Endothelial cell of umbilical vein (primary cell): ENCODE results near the gene PSMB5.

Experiments
- EZH2 ChIP-seq: IDR thresholded peaks from 2 replicates; pipeline ENCODE4 v1.6.1; 2012; ENCODE audit warnings: borderline replicate concordance, low read depth, mild to moderate bottlenecking, moderate library complexity, low read length, inconsistent platforms; ENCODE audit not compliant: severe bottlenecking
- FOS ChIP-seq: IDR thresholded peaks from 2 replicates; pipeline ENCODE4 v1.6.1; 2011; ENCODE audit warnings: mild to moderate bottlenecking, low read length, moderate library complexity, borderline replicate concordance; ENCODE audit not compliant: insufficient read depth
- JUN ChIP-seq: IDR thresholded peaks from 2 replicates; pipeline ENCODE4 v1.6.1; 2011; ENCODE audit warnings: borderline replicate concordance, low read depth; ENCODE audit not compliant: insufficient read length, insufficient read depth
- POLR2A ChIP-seq: IDR thresholded peaks from 2 replicates; pipeline ENCODE4 v1.6.1; 2012; ENCODE audit warnings: low read depth, mild to moderate bottlenecking, control low read depth, low read length
- POLR2AphosphoS5 ChIP-seq: IDR thresholded peaks from 2 replicates; pipeline ENCODE4 v1.6.1; 2012; ENCODE audit warnings: low read depth, mild to moderate bottlenecking, control low read depth, low read length, moderate library complexity; ENCODE audit not compliant: insufficient read depth
- TF ChIP-seq, protein P1 (sequence below), 2 donors: IDR thresholded peaks; 1 replicate in 1 of 2; 2 replicates in 1 of 2; pipeline ENCODE4 v1.5.1; 2011; ENCODE audit warnings: low read length in 2 of 2, mild to moderate bottlenecking in 2 of 2, moderate library complexity in 2 of 2, control low read depth in 1 of 2, inconsistent platforms in 1 of 2, low read depth in 1 of 2; ENCODE audit not compliant: insufficient read depth in 1 of 2; ENCODE audit errors: extremely low read depth in 1 of 2
- TF ChIP-seq, protein P2 (sequence below): IDR thresholded peaks from 2 replicates; pipeline ENCODE4 v1.6.1; 2011; ENCODE audit not compliant: insufficient read depth, insufficient read length

- TF ChIP-seq, protein P1, sequence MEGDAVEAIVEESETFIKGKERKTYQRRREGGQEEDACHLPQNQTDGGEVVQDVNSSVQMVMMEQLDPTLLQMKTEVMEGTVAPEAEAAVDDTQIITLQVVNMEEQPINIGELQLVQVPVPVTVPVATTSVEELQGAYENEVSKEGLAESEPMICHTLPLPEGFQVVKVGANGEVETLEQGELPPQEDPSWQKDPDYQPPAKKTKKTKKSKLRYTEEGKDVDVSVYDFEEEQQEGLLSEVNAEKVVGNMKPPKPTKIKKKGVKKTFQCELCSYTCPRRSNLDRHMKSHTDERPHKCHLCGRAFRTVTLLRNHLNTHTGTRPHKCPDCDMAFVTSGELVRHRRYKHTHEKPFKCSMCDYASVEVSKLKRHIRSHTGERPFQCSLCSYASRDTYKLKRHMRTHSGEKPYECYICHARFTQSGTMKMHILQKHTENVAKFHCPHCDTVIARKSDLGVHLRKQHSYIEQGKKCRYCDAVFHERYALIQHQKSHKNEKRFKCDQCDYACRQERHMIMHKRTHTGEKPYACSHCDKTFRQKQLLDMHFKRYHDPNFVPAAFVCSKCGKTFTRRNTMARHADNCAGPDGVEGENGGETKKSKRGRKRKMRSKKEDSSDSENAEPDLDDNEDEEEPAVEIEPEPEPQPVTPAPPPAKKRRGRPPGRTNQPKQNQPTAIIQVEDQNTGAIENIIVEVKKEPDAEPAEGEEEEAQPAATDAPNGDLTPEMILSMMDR (IDR thresholded peaks at IDR 0.05; ENCODE audit: extremely low read depth in 1 of 2, insufficient read depth in 1 of 2, low read depth in 1 of 2, low read length in 2 of 2) = no peak
- TF ChIP-seq POLR2A = no peak
- no peak for TF ChIP-seq FOS
- TF ChIP-seq EZH2 = no peak
- TF ChIP-seq, protein P2, sequence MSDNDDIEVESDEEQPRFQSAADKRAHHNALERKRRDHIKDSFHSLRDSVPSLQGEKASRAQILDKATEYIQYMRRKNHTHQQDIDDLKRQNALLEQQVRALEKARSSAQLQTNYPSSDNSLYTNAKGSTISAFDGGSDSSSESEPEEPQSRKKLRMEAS = no peak
- no peak for TF ChIP-seq JUN
- TF ChIP-seq POLR2AphosphoS5 = no peak
Observed at GRCh38 chr14:23058654-23059504, 24.2 kb upstream of the PSMB5 start.
